Skeletal muscle tissue (tissue), 4 donors: ENCODE data around the gene IGSF9B. TPM values are rescaled to one million over a fixed set of nuclear protein-coding genes. Genes with fewer than 3 reads are reported as not detected.

Experiments
- H3K27ac ChIP-seq: one replicate; pipeline ENCODE4 v1.7.0; 2013; ENCODE audit warnings: mild to moderate bottlenecking, low read depth, low read length, inconsistent platforms
- H3K27me3 ChIP-seq, 3 donors: one replicate each; pipeline ENCODE4 v1.7.0; 2013; ENCODE audit warnings: low read length in 3 of 3; ENCODE audit not compliant: control insufficient read depth in 3 of 3, insufficient read depth in 3 of 3
- H3K36me3 ChIP-seq, 3 donors: one replicate each; pipeline ENCODE4 v1.7.0; 2013; ENCODE audit warnings: low read length in 3 of 3; ENCODE audit not compliant: control insufficient read depth in 3 of 3, insufficient read depth in 3 of 3
- H3K4me1 ChIP-seq, 3 donors: one replicate each; pipeline ENCODE4 v1.7.0; 2013; ENCODE audit warnings: low read length in 3 of 3, mild to moderate bottlenecking in 3 of 3; ENCODE audit not compliant: control insufficient read depth in 3 of 3, insufficient read depth in 3 of 3
- H3K4me3 ChIP-seq, 3 donors: one replicate each; pipeline ENCODE4 v1.7.0; 2013; ENCODE audit warnings: low read length in 3 of 3
- H3K9ac ChIP-seq, 3 donors: one replicate each; pipeline ENCODE4 v1.7.0; 2013; ENCODE audit warnings: low read length in 3 of 3, mild to moderate bottlenecking in 3 of 3, moderate library complexity in 2 of 3, low read depth in 1 of 3
- H3K9me3 ChIP-seq, 3 donors: one replicate each; pipeline ENCODE4 v1.7.0; 2013; ENCODE audit warnings: low read length in 3 of 3; ENCODE audit not compliant: control insufficient read depth in 3 of 3
- total RNA-seq: library from RNA; depleted of rRNA; stranded (reverse); fragments of >200 nt; gene quantifications from one replicate; pipeline ENCODE4 v1.2.3, GENCODE V29; 2014
- donor health status: Osteomylitis.

The IGSF9B gene
- total RNA-seq, 1 donor from 2014 or later = 4.7 TPM

GRCh38 chr11:133918608-133919260 lies 38.0 kb downstream of the IGSF9B start:
- Histone ChIP-seq H3K36me3 (peaks cover 0 to 31% (median 17%) of the 10 kb centered on the region in 3 donors), H3K4me1 (no peaks in the 10 kb centered on the region), H3K9ac (no peak overlapping the region)

GRCh38 chr11:133917921-133918607 lies 38.7 kb downstream of the IGSF9B start:
- H3K9me3 ChIP-seq = no peaks in the 10 kb centered on the region
- no peaks in the 10 kb centered on the region for H3K4me1 ChIP-seq
- no peak overlapping the region for H3K9ac ChIP-seq
- peaks cover 0 to 34% (median 24%) of the 10 kb centered on the region in 3 donors for H3K36me3 ChIP-seq
- H3K27me3 ChIP-seq = peaks cover 0 to 11% (median 0%) of the 10 kb centered on the region in 3 donors
- no peak overlapping the region for H3K27ac ChIP-seq
- no peak overlapping the region for H3K4me3 ChIP-seq

More at GRCh38 chr11:133918608-133919260, 38.0 kb downstream of the IGSF9B start:
- peaks cover 0 to 11% (median 0%) of the 10 kb centered on the region in 3 donors for H3K27me3 ChIP-seq
- H3K4me3 ChIP-seq = no peak overlapping the region
- no peak overlapping the region for H3K27ac ChIP-seq
- no peaks in the 10 kb centered on the region for H3K9me3 ChIP-seq

GRCh38 chr11:133916784-133917440 lies 39.9 kb downstream of the IGSF9B start:
- Histone ChIP-seq H3K9ac (no peak overlapping the region), H3K9me3 (no peaks in the 10 kb centered on the region), H3K4me1 (no peaks in the 10 kb centered on the region), H3K27me3 (peaks cover 0 to 11% (median 0%) of the 10 kb centered on the region in 3 donors), H3K36me3 (peaks cover 0 to 31% (median 24%) of the 10 kb centered on the region in 3 donors), H3K4me3 (no peak overlapping the region), H3K27ac (no peak overlapping the region)

- no peak overlapping the region for H3K27ac ChIP-seq
- no peaks in the 10 kb centered on the region for H3K9me3 ChIP-seq
- H3K4me1 ChIP-seq = no peaks in the 10 kb centered on the region
- H3K4me3 ChIP-seq = no peak overlapping the region
- peaks cover 3 to 42% (median 33%) of the 10 kb centered on the region in 3 donors for H3K36me3 ChIP-seq
- H3K27me3 ChIP-seq = peaks cover 0 to 11% (median 0%) of the 10 kb centered on the region in 3 donors
- no peak overlapping the region for H3K9ac ChIP-seq
These were observed 43.0 kb downstream of the IGSF9B start for GRCh38 chr11:133913761-133914160.

GRCh38 chr11:133911171-133911570 lies 45.6 kb downstream of the IGSF9B start:
- H3K4me1 ChIP-seq = no peaks in the 10 kb centered on the region
- H3K9me3 ChIP-seq = no peaks in the 10 kb centered on the region
- no peak overlapping the region for H3K9ac ChIP-seq
- H3K27ac ChIP-seq = no peak overlapping the region
- H3K36me3 ChIP-seq = peaks cover 3 to 45% (median 37%) of the 10 kb centered on the region in 3 donors
- peaks cover 0 to 4% (median 0%) of the 10 kb centered on the region in 3 donors for H3K27me3 ChIP-seq
- no peak overlapping the region for H3K4me3 ChIP-seq

- H3K27ac ChIP-seq = no peak overlapping the region
- no peaks in the 10 kb centered on the region for H3K27me3 ChIP-seq
- no peaks in the 10 kb centered on the region for H3K9me3 ChIP-seq
- H3K36me3 ChIP-seq = peaks cover 3 to 47% (median 37%) of the 10 kb centered on the region in 3 donors
- H3K4me1 ChIP-seq = no peaks in the 10 kb centered on the region
- H3K9ac ChIP-seq = no peak overlapping the region
- no peak overlapping the region for H3K4me3 ChIP-seq
These were observed 46.7 kb downstream of the IGSF9B start for GRCh38 chr11:133910101-133910500.

- Histone ChIP-seq H3K4me1 (no peaks in the 10 kb centered on the region), H3K9ac (no peak overlapping the region), H3K27me3 (no peaks in the 10 kb centered on the region), H3K9me3 (no peaks in the 10 kb centered on the region), H3K27ac (no peak overlapping the region), H3K36me3 (peaks cover 3 to 39% (median 30%) of the 10 kb centered on the region in 3 donors), H3K4me3 (no peak overlapping the region)
These were observed 47.9 kb downstream of the IGSF9B start for GRCh38 chr11:133908827-133909226.

- no peak overlapping the region for H3K27ac ChIP-seq
These were observed 48.9 kb downstream of the IGSF9B start for GRCh38 chr11:133907841-133908241.

GRCh38 chr11:133907216-133907615 lies 49.6 kb downstream of the IGSF9B start:
- Histone ChIP-seq H3K9me3 (no peaks in the 10 kb centered on the region), H3K36me3 (peaks cover 3 to 32% (median 16%) of the 10 kb centered on the region in 3 donors), H3K4me1 (no peaks in the 10 kb centered on the region), H3K4me3 (no peak overlapping the region), H3K27me3 (no peaks in the 10 kb centered on the region), H3K27ac (no peak overlapping the region), H3K9ac (no peak overlapping the region)

More at GRCh38 chr11:133907841-133908241, 48.9 kb downstream of the IGSF9B start:
- H3K36me3 ChIP-seq = peaks cover 3 to 35% (median 22%) of the 10 kb centered on the region in 3 donors
- no peaks in the 10 kb centered on the region for H3K27me3 ChIP-seq
- no peak overlapping the region for H3K4me3 ChIP-seq
- no peaks in the 10 kb centered on the region for H3K9me3 ChIP-seq
- no peak overlapping the region for H3K9ac ChIP-seq
- no peaks in the 10 kb centered on the region for H3K4me1 ChIP-seq

GRCh38 chr11:133906746-133907145 lies 50.0 kb downstream of the IGSF9B start:
- peaks cover 3 to 27% (median 14%) of the 10 kb centered on the region in 3 donors for H3K36me3 ChIP-seq
- no peak overlapping the region for H3K9ac ChIP-seq
- no peaks in the 10 kb centered on the region for H3K27me3 ChIP-seq
- no peaks in the 10 kb centered on the region for H3K4me1 ChIP-seq
- H3K9me3 ChIP-seq = no peaks in the 10 kb centered on the region
- H3K27ac ChIP-seq = no peak overlapping the region
- H3K4me3 ChIP-seq = no peak overlapping the region
